H1 (cell line): ENCODE measurements around the gene KIF15. TPM values are rescaled to one million over a fixed set of nuclear protein-coding genes. Genes with fewer than 3 reads are reported as not detected.

Experiments
- CBX5 ChIP-seq: fragments of 300-800, 300-1000 bp; sonication (generic); IDR thresholded peaks from 2 replicates; pipeline ENCODE4 v1.7.1; 2016; ENCODE audit warnings: antibody characterized with exemption, low read length, low read depth
- CREB1 ChIP-seq: IDR thresholded peaks from 2 replicates; pipeline ENCODE4 v1.6.1; 2012; ENCODE audit warnings: inconsistent platforms
- EGR1 ChIP-seq: IDR thresholded peaks from 2 replicates; pipeline ENCODE4 v1.6.1; 2011; ENCODE audit warnings: low read depth, low read length, borderline replicate concordance
- GABPA ChIP-seq: IDR thresholded peaks from 2 replicates; pipeline ENCODE4 v1.6.1; 2011; ENCODE audit warnings: mild to moderate bottlenecking, low read length, moderate library complexity, borderline replicate concordance; ENCODE audit not compliant: insufficient read depth
- HDAC2 ChIP-seq, 2 experiments: fragments of 300-600 bp in 1 of 2; sonication (generic) in 1 of 2; IDR thresholded peaks; 2 replicates each; pipeline ENCODE4 v1.6.1; 2011 to 2012; ENCODE audit warnings: low read depth in 2 of 2, low read length in 2 of 2, mild to moderate bottlenecking in 2 of 2, moderate library complexity in 2 of 2, borderline replicate concordance in 1 of 2, inconsistent platforms in 1 of 2
- HDAC6 ChIP-seq: IDR thresholded peaks from one replicate; pipeline ENCODE4 v1.7.1; 2012; ENCODE audit warnings: low read depth, mild to moderate bottlenecking, inconsistent platforms, low read length, moderate library complexity
- POU5F1 ChIP-seq: IDR thresholded peaks from 2 replicates; pipeline ENCODE4 v1.6.1; 2011; ENCODE audit warnings: low read depth, mild to moderate bottlenecking, low read length, moderate library complexity
- TBP ChIP-seq: IDR thresholded peaks from 2 replicates; pipeline ENCODE4 v1.6.1; 2011; ENCODE audit warnings: low read depth, low read length, improper control_type of control experiment
- TCF12 ChIP-seq: IDR thresholded peaks from 2 replicates; pipeline ENCODE4 v1.6.1; 2011; ENCODE audit warnings: low read depth, mild to moderate bottlenecking, low read length
- ZNF274 ChIP-seq: IDR thresholded peaks from 2 replicates; pipeline ENCODE4 v1.7.0; 2012; ENCODE audit warnings: low read length, borderline replicate concordance; ENCODE audit errors: extremely low read depth
- polyA plus RNA-seq, 7 experiments: library from polyadenylated mRNA; depleted of rRNA in 3 of 7; stranded (reverse) in 5 of 7; unstranded in 2 of 7; fragments of >200 nt in 5 of 7; fragments of 200-250 nt in 2 of 7; gene quantifications; 1 replicate in 5 of 7; 2 replicates in 1 of 7; 4 replicates in 1 of 7; pipeline versions ENCODE4 v1.2.1 to v1.2.3, GENCODE V29; 2011 to 2013; ENCODE audit warnings: missing spikeins in 2 of 7, mixed read lengths in 2 of 7
- total RNA-seq: library from RNA; stranded (reverse); fragmentation: NEBNext Ultra II Directional; extraction: Animal tissue kit (Norgen Biotek cat#: 25700); gene quantifications from 2 replicates; pipeline ENCODE4 v1.2.1, GENCODE V29; 2021
- TF ChIP-seq, protein P1 (sequence below): fragments of 300-600 bp; sonication (generic); IDR thresholded peaks from 2 replicates; pipeline ENCODE4 v1.7.1; 2012; ENCODE audit warnings: low read length, moderate library complexity, mild to moderate bottlenecking, inconsistent platforms; ENCODE audit not compliant: insufficient replicate concordance
- TF ChIP-seq, protein P2 (sequence below): IDR thresholded peaks from 2 replicates; pipeline ENCODE4 v1.6.1; 2012; ENCODE audit warnings: inconsistent platforms

Gene KIF15
- total and polyA plus RNA-seq, 2 of the 8 experiments (the other 6 are each of a cell fraction or from before 2014, with no cell fraction given), result 4.2 to 25.5 TPM

DNA sequence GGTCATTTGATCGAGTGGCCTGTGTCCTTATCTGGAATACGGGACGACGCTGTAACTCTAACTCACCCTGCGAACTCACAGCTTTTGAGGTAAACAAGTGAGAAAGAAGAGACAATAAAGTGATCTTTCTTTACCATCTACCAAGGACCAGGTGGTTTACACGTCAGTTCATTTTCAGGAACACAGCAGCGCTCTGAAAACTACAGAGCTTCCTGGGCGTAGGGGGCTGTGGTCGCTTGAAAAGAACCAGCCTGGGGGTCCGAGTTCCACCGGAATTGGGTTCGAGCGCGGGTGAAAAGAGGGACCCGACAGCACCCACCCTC is 532 bp upstream of the KIF15 start (continued):
- TF ChIP-seq, protein P1, sequence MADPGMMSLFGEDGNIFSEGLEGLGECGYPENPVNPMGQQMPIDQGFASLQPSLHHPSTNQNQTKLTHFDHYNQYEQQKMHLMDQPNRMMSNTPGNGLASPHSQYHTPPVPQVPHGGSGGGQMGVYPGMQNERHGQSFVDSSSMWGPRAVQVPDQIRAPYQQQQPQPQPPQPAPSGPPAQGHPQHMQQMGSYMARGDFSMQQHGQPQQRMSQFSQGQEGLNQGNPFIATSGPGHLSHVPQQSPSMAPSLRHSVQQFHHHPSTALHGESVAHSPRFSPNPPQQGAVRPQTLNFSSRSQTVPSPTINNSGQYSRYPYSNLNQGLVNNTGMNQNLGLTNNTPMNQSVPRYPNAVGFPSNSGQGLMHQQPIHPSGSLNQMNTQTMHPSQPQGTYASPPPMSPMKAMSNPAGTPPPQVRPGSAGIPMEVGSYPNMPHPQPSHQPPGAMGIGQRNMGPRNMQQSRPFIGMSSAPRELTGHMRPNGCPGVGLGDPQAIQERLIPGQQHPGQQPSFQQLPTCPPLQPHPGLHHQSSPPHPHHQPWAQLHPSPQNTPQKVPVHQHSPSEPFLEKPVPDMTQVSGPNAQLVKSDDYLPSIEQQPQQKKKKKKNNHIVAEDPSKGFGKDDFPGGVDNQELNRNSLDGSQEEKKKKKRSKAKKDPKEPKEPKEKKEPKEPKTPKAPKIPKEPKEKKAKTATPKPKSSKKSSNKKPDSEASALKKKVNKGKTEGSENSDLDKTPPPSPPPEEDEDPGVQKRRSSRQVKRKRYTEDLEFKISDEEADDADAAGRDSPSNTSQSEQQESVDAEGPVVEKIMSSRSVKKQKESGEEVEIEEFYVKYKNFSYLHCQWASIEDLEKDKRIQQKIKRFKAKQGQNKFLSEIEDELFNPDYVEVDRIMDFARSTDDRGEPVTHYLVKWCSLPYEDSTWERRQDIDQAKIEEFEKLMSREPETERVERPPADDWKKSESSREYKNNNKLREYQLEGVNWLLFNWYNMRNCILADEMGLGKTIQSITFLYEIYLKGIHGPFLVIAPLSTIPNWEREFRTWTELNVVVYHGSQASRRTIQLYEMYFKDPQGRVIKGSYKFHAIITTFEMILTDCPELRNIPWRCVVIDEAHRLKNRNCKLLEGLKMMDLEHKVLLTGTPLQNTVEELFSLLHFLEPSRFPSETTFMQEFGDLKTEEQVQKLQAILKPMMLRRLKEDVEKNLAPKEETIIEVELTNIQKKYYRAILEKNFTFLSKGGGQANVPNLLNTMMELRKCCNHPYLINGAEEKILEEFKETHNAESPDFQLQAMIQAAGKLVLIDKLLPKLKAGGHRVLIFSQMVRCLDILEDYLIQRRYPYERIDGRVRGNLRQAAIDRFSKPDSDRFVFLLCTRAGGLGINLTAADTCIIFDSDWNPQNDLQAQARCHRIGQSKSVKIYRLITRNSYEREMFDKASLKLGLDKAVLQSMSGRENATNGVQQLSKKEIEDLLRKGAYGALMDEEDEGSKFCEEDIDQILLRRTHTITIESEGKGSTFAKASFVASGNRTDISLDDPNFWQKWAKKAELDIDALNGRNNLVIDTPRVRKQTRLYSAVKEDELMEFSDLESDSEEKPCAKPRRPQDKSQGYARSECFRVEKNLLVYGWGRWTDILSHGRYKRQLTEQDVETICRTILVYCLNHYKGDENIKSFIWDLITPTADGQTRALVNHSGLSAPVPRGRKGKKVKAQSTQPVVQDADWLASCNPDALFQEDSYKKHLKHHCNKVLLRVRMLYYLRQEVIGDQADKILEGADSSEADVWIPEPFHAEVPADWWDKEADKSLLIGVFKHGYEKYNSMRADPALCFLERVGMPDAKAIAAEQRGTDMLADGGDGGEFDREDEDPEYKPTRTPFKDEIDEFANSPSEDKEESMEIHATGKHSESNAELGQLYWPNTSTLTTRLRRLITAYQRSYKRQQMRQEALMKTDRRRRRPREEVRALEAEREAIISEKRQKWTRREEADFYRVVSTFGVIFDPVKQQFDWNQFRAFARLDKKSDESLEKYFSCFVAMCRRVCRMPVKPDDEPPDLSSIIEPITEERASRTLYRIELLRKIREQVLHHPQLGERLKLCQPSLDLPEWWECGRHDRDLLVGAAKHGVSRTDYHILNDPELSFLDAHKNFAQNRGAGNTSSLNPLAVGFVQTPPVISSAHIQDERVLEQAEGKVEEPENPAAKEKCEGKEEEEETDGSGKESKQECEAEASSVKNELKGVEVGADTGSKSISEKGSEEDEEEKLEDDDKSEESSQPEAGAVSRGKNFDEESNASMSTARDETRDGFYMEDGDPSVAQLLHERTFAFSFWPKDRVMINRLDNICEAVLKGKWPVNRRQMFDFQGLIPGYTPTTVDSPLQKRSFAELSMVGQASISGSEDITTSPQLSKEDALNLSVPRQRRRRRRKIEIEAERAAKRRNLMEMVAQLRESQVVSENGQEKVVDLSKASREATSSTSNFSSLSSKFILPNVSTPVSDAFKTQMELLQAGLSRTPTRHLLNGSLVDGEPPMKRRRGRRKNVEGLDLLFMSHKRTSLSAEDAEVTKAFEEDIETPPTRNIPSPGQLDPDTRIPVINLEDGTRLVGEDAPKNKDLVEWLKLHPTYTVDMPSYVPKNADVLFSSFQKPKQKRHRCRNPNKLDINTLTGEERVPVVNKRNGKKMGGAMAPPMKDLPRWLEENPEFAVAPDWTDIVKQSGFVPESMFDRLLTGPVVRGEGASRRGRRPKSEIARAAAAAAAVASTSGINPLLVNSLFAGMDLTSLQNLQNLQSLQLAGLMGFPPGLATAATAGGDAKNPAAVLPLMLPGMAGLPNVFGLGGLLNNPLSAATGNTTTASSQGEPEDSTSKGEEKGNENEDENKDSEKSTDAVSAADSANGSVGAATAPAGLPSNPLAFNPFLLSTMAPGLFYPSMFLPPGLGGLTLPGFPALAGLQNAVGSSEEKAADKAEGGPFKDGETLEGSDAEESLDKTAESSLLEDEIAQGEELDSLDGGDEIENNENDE, result no peak
- TF ChIP-seq HDAC2 (IDR thresholded peaks at IDR 0.05; ENCODE audit: borderline replicate concordance in 1 of 2, low read depth in 2 of 2, low read length in 2 of 2), result no peak
- no peak for TF ChIP-seq HDAC6
- no peak for TF ChIP-seq EGR1
- no peak for TF ChIP-seq GABPA
- TF ChIP-seq ZNF274, result no peak
- TF ChIP-seq TBP, result no peak
- TF ChIP-seq TCF12, result no peak
- TF ChIP-seq, protein P2, sequence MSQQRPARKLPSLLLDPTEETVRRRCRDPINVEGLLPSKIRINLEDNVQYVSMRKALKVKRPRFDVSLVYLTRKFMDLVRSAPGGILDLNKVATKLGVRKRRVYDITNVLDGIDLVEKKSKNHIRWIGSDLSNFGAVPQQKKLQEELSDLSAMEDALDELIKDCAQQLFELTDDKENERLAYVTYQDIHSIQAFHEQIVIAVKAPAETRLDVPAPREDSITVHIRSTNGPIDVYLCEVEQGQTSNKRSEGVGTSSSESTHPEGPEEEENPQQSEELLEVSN, result no peak
- TF ChIP-seq POU5F1, result no peak
- no peak for TF ChIP-seq CREB1
- TF ChIP-seq CBX5, result no peak
